Neuronal stem cell (in vitro differentiated cells): ENCODE results near the gene SIGLEC7.

Experiments used
- DNase-seq: peaks from one replicate; pipeline ENCODE4 v3.0.0-alpha.2; 2013; ENCODE audit warnings: low spot score
- H2AFZ ChIP-seq: one replicate; pipeline ENCODE4 v1.6.1; 2013; ENCODE audit warnings: mild to moderate bottlenecking, low read length, inconsistent platforms
- H2AK5ac ChIP-seq: 2 replicates; pipeline ENCODE4 v1.6.1; 2013; ENCODE audit warnings: low read depth, mild to moderate bottlenecking, inconsistent platforms, low read length, moderate library complexity, mixed read lengths
- H2BK120ac ChIP-seq: 2 replicates; pipeline ENCODE4 v1.6.1; 2013; ENCODE audit warnings: low read depth, mild to moderate bottlenecking, inconsistent platforms, low read length, moderate library complexity, mixed read lengths
- H2BK12ac ChIP-seq: one replicate; pipeline ENCODE4 v1.6.1; 2013; ENCODE audit warnings: low read length, inconsistent platforms
- H2BK15ac ChIP-seq: 2 replicates; pipeline ENCODE4 v1.6.1; 2013; ENCODE audit warnings: mild to moderate bottlenecking, low read length, inconsistent platforms, mixed read lengths
- H2BK5ac ChIP-seq: one replicate; pipeline ENCODE4 v1.6.1; 2013; ENCODE audit warnings: inconsistent platforms, mild to moderate bottlenecking, low read length, moderate library complexity
- H3K14ac ChIP-seq: one replicate; pipeline ENCODE4 v1.6.1; 2013; ENCODE audit warnings: low read length, inconsistent platforms
- H3K18ac ChIP-seq: 2 replicates; pipeline ENCODE4 v1.6.1; 2013; ENCODE audit warnings: low read length, inconsistent platforms
- H3K23ac ChIP-seq: 2 replicates; pipeline ENCODE4 v1.6.1; 2013; ENCODE audit warnings: low read depth, mild to moderate bottlenecking, mixed read lengths, low read length, inconsistent platforms; ENCODE audit not compliant: poor library complexity
- H3K27ac ChIP-seq: replicated peaks from 3 replicates; pipeline ENCODE4 v1.5.1; 2013; ENCODE audit warnings: low read length, inconsistent platforms
- H3K27me3 ChIP-seq, 3 experiments: 2 replicates each; pipeline ENCODE4 v1.6.1; 2013; ENCODE audit warnings: low read length in 3 of 3, mild to moderate bottlenecking in 2 of 3, inconsistent platforms in 1 of 3, low read depth in 1 of 3, mixed read lengths in 1 of 3, moderate library complexity in 1 of 3; ENCODE audit not compliant: control insufficient read depth in 3 of 3, insufficient read depth in 3 of 3
- H3K36me3 ChIP-seq, 2 donors: replicated peaks in 1 of 2; 2 replicates each; pipeline ENCODE4 v1.6.1; 2013; ENCODE audit warnings: low read length in 2 of 2; ENCODE audit not compliant: control insufficient read depth in 2 of 2, insufficient read depth in 2 of 2
- H3K4ac ChIP-seq: 2 replicates; pipeline ENCODE4 v1.6.1; 2013; ENCODE audit warnings: inconsistent platforms, mild to moderate bottlenecking, low read length, moderate library complexity
- H3K4me1 ChIP-seq, 2 donors: 1 replicate in 1 of 2; 2 replicates in 1 of 2; pipeline ENCODE4 v1.6.1; 2013; ENCODE audit warnings: low read length in 2 of 2, low read depth in 1 of 2; ENCODE audit not compliant: control insufficient read depth in 2 of 2, insufficient read depth in 1 of 2
- H3K4me2 ChIP-seq: one replicate; pipeline ENCODE4 v1.6.1; 2013; ENCODE audit warnings: mild to moderate bottlenecking, low read length, inconsistent platforms; ENCODE audit not compliant: insufficient read depth, poor library complexity, severe bottlenecking
- H3K4me3 ChIP-seq, 2 donors: 2 replicates each; pipeline ENCODE4 v1.5.1; 2013; ENCODE audit warnings: low read length in 2 of 2, mild to moderate bottlenecking in 2 of 2, inconsistent platforms in 1 of 2, moderate library complexity in 1 of 2
- H3K79me1 ChIP-seq: one replicate; pipeline ENCODE4 v1.6.1; 2013; ENCODE audit warnings: low read depth, mild to moderate bottlenecking, inconsistent platforms, low read length, moderate library complexity
- H3K9ac ChIP-seq: one replicate; pipeline ENCODE4 v1.6.1; 2013; ENCODE audit warnings: mild to moderate bottlenecking, low read depth, low read length, inconsistent platforms; ENCODE audit not compliant: poor library complexity
- H3K9me3 ChIP-seq, 2 donors: replicated peaks in 1 of 2; 2 replicates each; pipeline versions ENCODE3 to v1.6.1; 2013; ENCODE audit warnings: low read length in 2 of 2, mild to moderate bottlenecking in 2 of 2, inconsistent platforms in 1 of 2, low read depth in 1 of 2, mixed read lengths in 1 of 2, moderate library complexity in 1 of 2; ENCODE audit not compliant: control insufficient read depth in 2 of 2, insufficient read depth in 1 of 2
- H4K8ac ChIP-seq: one replicate; pipeline ENCODE4 v1.6.1; 2013; ENCODE audit warnings: low read depth, mild to moderate bottlenecking, inconsistent platforms, low read length, moderate library complexity
- H4K91ac ChIP-seq: one replicate; pipeline ENCODE4 v1.6.1; 2013; ENCODE audit warnings: low read length, low read depth, mild to moderate bottlenecking, inconsistent platforms; ENCODE audit not compliant: poor library complexity
- WGBS, 2 donors: extraction: QIAGEN DNeasy Blood & Tissue Kit; methylation state at CpG; one replicate each; pipeline ENCODE4 v1.1.7; 2013; ENCODE audit warnings: missing lambda C conversion rate in 2 of 2, mixed read lengths in 1 of 2; ENCODE audit not compliant: insufficient read length in 2 of 2, insufficient replicate concordance in 1 of 2; ENCODE audit errors: extremely low coverage in 2 of 2; 5-methylcytosine and 5-hydroxymethylcytosine counted together

The SIGLEC7 gene

DNA sequence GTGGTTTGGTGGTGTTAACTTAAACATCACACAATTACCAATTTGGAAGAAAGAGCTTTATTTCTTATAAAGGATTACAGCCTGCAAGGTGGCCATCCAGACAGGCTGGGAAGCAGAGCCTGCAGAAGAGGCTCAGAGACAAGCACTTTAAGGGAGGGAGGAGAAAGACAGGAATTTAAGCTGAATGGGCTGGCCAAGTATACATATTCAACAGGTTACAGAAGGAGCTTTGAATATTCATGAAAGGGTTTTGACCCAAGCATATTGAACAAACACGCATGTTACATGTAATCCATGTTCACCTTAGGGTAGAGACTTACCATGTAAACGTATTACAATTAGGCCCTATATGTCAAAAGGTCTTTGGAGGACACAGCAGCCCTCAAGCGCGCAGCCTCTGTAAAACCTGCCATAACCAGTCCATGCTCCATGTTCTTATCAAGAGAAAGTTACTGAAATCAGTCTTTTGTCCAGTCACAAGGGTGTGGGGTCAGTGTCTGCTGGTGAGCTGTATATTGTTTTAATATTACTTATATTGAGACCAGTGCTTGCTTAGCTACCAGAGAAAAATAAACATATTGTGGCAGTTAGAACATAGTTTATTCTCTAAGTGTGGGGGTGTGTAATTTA, 19.9 kb downstream of the SIGLEC7 start:
- H2BK5ac ChIP-seq = no peak overlapping the region
- WGBS, 2 donors = no CpG with 5 or more reads among the region's 4 CpGs
- no peak overlapping the region for H2AFZ ChIP-seq
- DNase-seq = no peak
- H2BK120ac ChIP-seq = no peak overlapping the region
- no peaks in the 10 kb centered on the region for H3K9me3 ChIP-seq
- no peak overlapping the region for H3K4me3 ChIP-seq
- H3K9ac ChIP-seq = no peak overlapping the region
- no peak overlapping the region for H3K14ac ChIP-seq
- H3K79me1 ChIP-seq = no peaks in the 10 kb centered on the region
- no peaks in the 10 kb centered on the region for H3K36me3 ChIP-seq
- no peaks in the 10 kb centered on the region for H3K4me1 ChIP-seq
- H3K18ac ChIP-seq = no peak overlapping the region
- H3K4me2 ChIP-seq = no peak overlapping the region
- H2BK15ac ChIP-seq = no peak overlapping the region
- H4K8ac ChIP-seq = no peak overlapping the region
- no peak overlapping the region for H2BK12ac ChIP-seq
- H3K27me3 ChIP-seq = peaks cover 0 to 20% (median 0%) of the 10 kb centered on the region in 3 experiments
- H2AK5ac ChIP-seq = no peak overlapping the region
- H3K23ac ChIP-seq = no peak overlapping the region
- no peak overlapping the region for H3K4ac ChIP-seq
- no peak overlapping the region for H3K27ac ChIP-seq
- H4K91ac ChIP-seq = no peak overlapping the region

DNA sequence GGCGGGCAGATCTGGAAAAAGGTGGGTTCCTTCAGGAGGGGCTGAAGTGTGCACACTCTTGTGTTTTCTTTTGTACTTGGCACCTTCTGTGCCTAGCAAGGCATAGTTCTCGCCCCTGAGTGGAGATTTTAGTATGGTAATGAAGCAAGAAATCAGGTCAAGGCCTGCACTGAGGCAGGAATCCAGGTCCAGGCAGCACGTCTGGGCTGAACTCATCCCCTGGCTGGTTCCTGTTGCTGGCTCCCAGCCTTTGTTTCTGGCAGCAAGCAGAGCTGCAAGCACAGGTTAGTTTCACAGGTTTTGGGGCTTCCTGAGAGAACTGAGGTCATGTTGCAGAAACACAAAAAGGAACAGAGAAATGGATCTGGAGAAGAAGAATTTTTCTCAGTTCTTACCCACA, 21.2 kb downstream of the SIGLEC7 start:
- no peak for DNase-seq
- Histone ChIP-seq H3K23ac (no peak overlapping the region), H3K4ac (no peak overlapping the region), H3K4me1 (no peaks in the 10 kb centered on the region), H3K27me3 (peaks cover 0 to 14% (median 0%) of the 10 kb centered on the region in 3 experiments), H4K8ac (no peak overlapping the region), H3K14ac (no peak overlapping the region), H3K9me3 (no peaks in the 10 kb centered on the region), H2BK120ac (no peak overlapping the region), H2AK5ac (no peak overlapping the region), H2AFZ (no peak overlapping the region), H3K4me2 (no peak overlapping the region), H3K9ac (no peak overlapping the region), H2BK12ac (no peak overlapping the region), H3K79me1 (no peaks in the 10 kb centered on the region), H4K91ac (no peak overlapping the region), H3K27ac (no peak overlapping the region), H3K36me3 (no peaks in the 10 kb centered on the region), H3K4me3 (no peak overlapping the region), H2BK5ac (no peak overlapping the region), H2BK15ac (no peak overlapping the region), H3K18ac (no peak overlapping the region)
- no CpG with 5 or more reads among the region's 3 CpGs for WGBS, 2 donors

DNA sequence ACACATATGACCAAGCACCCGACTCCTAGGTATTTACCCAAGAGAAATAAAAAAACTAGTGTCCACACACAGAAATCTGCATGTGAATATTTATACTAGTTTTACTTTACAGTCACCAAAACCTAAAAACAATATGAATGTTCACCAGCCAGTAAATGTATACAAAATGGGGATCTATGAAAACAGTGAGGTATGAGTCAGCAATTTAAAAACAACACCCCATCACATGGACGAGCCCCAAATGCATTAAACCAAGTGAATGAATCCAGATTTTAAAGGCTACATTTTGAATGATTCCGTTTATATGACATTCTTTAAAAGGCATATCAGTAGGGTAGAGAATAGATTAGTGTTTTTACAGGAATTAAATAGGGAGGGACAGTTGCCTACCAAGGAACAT, 22.1 kb downstream of the SIGLEC7 start:
- no peak overlapping the region for H3K14ac ChIP-seq
- H3K18ac ChIP-seq = no peak overlapping the region
- no peak overlapping the region for H4K8ac ChIP-seq
- H3K4me2 ChIP-seq = no peak overlapping the region
- H2AFZ ChIP-seq = no peak overlapping the region
- no peak overlapping the region for H2BK5ac ChIP-seq
- H3K27me3 ChIP-seq = peaks cover 0 to 13% (median 0%) of the 10 kb centered on the region in 3 experiments
- no peak overlapping the region for H3K9ac ChIP-seq
- no peaks in the 10 kb centered on the region for H3K36me3 ChIP-seq
- H3K23ac ChIP-seq = no peak overlapping the region
- WGBS, 2 donors = no CpG with 5 or more reads among the region's 3 CpGs
- H2BK12ac ChIP-seq = no peak overlapping the region
- no peaks in the 10 kb centered on the region for H3K4me1 ChIP-seq
- H2AK5ac ChIP-seq = no peak overlapping the region
- no peak overlapping the region for H3K4me3 ChIP-seq
- H2BK15ac ChIP-seq = no peak overlapping the region
- no peaks in the 10 kb centered on the region for H3K9me3 ChIP-seq
- H3K4ac ChIP-seq = no peak overlapping the region
- H2BK120ac ChIP-seq = no peak overlapping the region
- H3K27ac ChIP-seq = no peak overlapping the region
- DNase-seq = no peak
- H4K91ac ChIP-seq = no peak overlapping the region
- no peaks in the 10 kb centered on the region for H3K79me1 ChIP-seq

DNA sequence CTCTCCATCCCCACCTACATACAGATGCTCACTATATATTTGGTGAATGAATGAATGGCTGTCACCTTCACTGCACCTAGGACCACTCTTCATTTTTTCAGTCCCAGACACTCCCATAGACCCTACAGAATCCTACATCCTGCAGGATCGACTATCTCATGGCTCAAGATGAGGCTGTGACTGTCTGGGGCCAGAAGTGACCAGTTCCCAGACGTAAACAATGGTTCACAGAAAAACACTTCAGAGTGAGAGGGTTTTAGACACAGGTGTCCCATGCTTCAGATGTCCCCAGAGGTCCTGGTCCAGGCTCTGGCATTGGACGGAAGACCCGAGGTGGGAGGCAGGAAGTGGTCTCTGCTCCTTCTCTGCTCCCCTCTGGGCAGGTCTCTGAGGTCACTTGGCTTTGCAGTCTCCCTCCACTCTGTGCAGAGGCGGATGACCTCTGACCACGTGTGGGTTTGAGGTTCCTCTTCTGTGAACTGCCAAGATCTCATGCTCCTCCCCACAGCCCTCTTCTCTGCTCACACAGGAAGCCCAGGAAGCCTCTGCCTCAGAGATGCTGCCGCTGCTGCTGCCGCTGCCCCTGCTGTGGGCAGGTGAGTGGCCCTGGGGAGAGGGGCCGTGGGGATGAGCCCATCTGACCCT, 24.9 kb downstream of the SIGLEC7 start:
- Histone ChIP-seq H3K36me3 (no peaks in the 10 kb centered on the region), H3K18ac (no peak overlapping the region), H3K4me2 (no peak overlapping the region), H3K9ac (no peak overlapping the region), H2BK15ac (no peak overlapping the region), H3K4me1 (no peaks in the 10 kb centered on the region), H3K23ac (peak overlapping the region; percentile 9), H2AFZ (no peak overlapping the region), H3K79me1 (no peaks in the 10 kb centered on the region), H2BK12ac (no peak overlapping the region), H4K91ac (no peak overlapping the region), H3K27me3 (peaks cover 0 to 2% (median 0%) of the 10 kb centered on the region in 3 experiments), H4K8ac (no peak overlapping the region), H3K14ac (no peak overlapping the region), H3K9me3 (peaks cover 0 to 2% of the 10 kb centered on the region in 2 donors), H3K4ac (no peak overlapping the region), H2BK5ac (no peak overlapping the region), H2BK120ac (no peak overlapping the region), H3K27ac (no peak overlapping the region), H3K4me3 (no peak overlapping the region), H2AK5ac (no peak overlapping the region)
- DNase-seq = no peak
- WGBS, 2 donors = no CpG with 5 or more reads among the region's 9 CpGs
